GM18498 (cell line): ENCODE measurements around the gene HOXD9.

Experiments used
- ATAC-seq: cut with Tn5 transposase; IDR thresholded peaks from one replicate; pipeline ENCODE4 v1.9.1; 2021; ENCODE audit warnings: mild to moderate bottlenecking, moderate library complexity; ENCODE audit not compliant: unreplicated experiment

Gene HOXD9

DNA sequence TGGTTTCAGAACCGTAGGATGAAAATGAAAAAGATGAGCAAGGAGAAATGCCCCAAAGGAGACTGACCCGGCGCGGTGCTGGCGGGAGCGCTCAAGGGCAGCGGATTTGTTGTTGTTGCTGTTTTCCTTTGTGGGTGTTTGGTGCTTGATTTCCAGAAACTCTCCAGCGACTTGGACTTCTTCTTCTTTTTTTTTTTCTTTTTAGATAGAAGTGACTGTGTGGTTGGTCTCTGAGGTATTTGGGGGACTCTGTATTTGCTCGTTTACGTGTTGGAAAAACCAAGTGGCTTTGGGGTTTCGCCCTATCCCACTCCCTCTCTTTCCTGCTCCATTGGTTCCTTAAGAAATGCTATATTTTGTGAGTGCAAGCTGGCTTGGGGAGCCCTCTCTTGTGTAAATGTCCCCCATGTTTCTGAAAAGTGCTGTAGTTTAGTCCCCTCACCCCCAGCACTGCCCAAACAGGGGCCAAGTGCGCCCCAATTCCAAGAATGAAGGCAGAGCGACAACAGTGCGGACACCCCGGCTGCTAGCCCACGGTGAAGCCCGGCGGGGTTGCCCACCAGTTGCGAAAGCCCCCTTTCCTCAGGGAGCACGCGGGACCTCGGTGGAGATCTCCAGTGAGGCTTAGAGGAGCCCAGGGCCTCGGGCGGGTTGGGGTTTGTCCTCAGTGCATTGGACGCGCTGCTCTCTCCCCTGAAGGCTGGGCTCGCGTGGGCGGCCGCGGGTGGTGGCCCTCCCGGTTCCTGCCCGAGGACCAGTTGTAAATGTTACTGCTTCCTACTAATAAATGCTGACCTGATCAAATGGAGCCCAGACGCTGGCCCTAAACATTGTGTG lies 1.8 kb downstream of the HOXD9 start:
- ATAC-seq: no peak

DNA sequence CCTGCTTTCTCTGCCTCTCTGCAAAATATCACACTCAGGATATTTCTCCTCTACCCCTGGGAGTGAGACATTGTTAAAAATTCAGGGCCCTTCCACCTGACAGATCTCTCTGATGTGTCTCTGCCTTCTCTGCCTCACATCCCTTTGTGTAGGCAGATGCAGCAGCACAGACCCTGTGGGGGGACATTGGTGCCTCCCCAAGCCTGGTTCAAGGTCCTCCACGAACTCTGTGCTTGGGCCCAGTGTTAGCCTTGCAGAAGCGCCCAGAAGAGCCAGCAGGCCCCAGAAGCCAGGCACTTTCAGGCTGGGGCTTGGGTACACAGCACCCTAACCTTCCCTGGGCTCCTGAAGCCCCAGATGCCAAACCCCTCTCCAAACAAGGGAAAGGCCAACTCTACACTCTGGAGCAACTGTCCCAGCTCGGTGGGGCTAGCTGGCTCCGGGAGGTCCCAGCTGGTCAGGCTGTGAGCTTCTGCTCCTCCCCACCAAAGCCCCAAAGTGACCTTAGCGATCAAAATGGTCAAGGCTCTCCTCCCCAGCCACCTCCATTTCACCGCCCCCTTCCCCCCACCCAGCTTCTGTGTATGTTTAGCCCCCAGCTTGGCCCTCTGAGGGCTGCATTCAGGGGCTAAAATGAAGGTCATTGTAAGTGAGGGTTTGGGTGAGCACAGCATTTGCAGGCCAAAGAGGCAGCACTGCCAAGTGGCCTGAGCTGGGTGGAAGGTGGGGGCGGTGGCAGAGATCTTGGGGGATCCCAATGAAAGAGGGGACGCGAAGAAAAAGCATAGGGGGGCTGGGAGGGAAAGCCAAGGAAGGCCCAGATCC lies 2.6 kb downstream of the HOXD9 start:
- ATAC-seq: no peak

DNA sequence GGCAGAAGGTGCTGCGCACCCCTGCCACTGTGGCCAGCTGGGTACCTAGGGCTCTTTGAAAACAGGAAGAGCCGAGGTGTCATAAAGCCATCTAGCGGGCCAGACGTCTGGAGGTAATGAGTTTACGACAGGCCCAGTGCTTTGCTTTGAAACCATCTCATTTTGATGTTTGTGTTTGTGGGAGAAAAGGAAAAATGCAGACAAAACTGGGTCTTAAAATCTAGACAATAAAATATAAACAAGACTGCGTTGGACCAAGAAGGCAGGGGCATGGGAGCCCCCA lies 3.2 kb downstream of the HOXD9 start:
- ATAC-seq: no peak

DNA sequence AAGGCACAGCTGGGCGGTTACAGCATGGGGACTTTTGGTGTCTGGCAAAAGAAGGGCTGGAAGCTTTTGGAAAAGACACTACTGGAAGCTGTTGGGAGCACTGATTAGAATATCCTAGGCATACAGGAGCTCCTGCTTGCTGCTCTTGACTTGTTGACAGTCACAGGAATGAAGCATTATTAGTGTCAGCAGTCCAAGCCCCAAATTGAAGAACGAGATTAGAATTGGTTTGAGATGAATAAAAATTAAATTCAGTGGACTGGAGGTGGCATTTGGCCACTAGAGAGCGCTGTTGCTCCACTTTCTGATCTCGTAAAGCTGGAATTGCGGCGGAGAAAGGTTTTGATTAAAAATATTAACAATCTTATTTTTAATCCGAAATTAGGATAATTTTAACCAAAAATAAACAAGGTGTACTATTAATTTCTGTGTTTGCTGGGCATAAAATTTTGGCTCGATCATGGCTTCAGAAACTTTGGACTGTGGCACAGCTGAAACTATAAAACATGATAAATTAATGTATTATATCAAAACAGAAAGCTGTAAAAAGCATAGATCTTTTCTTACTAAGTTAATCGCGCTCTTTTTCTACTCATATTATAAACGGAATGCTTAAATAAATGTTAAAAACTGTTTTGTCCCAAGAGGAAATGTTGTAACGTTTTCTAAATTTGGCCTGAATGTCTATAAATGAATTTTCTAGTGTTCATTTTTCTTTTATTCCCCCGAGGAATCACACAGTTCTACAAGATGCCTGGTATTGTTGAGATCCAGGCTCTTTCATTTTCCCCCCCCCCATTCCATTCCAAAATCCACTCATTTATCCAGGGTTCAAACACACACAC lies 4.6 kb downstream of the HOXD9 start:
- ATAC-seq: no peak

DNA sequence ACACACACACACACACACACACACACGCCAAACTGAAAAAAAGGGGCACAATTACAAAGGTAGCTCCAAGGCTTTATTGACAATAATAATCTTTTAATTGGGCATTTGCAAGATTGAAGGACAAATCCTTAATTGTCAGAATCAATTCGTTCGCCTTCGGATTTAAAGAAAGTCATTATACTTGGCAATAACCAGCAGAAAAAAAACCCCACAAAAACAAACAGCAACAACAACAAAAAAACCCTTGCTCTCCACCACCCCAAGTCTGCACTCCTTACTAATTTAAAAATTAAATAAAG lies 5.2 kb downstream of the HOXD9 start:
- ATAC-seq: no peak

DNA sequence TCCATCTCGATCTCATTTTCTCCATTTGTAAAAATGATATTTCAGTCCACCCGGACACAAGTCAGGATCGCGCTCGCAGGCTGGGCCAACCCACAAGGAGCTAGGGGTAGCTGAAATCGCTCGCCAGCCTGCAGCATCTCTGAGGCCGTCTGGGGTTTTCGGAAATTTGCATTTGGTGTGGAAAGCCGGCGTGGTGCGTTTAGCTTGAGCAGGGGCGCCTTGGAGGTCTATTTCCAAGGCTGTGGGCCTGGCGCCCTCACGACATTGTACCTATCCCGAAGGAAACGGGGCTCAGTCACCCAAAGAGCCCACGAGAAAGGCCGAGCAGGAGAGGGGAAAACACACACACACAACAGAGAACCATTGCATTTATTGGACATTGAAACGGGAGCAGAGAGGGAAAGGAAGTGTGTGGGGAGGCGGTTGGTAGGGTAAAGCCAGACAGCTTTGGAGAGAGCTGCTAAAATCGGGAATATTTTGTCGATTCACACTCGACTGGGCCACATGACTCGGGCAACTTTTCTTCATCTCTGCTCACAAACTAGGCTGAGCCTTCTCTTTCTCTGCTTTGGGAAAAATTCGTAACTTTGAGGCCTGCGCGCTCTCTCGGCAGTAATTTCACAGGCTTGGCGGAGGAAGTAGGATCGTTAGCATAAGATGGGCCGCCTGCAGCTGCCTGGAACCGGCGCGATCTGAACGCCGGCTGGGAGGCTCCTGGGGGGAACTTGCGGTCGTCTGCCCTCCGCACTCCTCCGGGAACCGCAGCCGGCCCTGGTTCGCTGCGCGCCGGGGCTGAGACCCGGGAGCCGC lies 5.9 kb downstream of the HOXD9 start:
- no peak for ATAC-seq

DNA sequence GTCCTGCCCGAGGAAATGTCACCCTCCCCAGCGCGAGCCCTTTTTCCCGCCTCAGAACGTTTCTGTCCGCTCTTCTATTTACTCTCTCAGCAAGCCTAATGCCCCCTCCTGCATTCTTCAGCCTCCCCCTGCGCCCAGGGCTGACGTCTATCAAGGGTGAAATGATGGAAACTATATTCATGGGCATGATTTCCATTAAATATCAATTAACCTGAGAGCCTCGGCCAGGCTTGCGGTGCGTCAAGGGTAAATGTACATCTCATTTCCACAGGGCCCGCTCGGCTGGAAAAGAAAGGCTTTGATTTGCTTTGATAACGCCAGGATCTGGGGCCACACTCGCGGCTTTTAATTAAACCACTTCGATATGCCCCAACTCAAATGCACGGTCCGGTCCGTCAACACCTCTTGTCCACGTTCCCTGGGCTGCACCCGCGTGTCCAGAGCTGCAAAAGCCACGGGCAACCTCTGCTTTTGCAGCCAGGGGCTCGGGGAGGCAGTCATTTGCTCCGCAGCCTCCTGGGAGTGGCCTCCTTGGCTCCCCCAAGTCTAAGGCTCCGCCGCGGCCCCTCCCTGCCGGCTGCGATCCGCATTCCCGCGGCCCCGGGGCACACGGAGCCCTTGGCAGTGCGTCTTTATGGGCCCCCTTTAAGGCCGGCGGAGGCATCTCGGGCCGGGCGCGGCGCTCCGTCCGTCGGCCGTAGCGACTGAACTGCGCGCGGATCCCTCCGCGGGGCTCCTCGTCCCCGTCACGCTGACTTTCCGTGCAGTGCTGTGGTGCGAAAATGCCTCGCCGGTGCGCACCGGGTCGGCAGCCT lies 6.7 kb downstream of the HOXD9 start, which contains the start of gene HOXD8:
HOXD8 (plus strand) TSS at position 724 of the 815 bp plus-strand sequence. CDS start 662 bp downstream, outside the sequence.
- no peak for ATAC-seq

DNA sequence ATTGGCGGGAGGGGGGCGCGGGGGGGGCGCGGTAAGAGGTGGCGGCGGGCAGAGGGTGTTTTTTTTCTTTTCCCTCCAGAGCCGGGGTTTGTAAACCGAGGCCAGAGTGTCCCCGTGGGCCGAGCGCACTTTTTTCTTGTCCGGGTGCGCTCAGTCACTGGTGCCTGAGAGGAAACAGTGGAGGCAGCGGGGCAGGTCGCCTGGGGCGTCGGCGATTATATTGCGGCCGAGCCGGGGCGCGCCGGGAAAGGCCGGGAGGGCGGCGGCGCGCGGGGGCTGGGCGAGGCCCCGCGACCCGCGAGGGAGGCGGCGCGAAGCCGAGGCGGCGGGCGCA lies 7.3 kb downstream of the HOXD9 start:
- ATAC-seq: no peak

DNA sequence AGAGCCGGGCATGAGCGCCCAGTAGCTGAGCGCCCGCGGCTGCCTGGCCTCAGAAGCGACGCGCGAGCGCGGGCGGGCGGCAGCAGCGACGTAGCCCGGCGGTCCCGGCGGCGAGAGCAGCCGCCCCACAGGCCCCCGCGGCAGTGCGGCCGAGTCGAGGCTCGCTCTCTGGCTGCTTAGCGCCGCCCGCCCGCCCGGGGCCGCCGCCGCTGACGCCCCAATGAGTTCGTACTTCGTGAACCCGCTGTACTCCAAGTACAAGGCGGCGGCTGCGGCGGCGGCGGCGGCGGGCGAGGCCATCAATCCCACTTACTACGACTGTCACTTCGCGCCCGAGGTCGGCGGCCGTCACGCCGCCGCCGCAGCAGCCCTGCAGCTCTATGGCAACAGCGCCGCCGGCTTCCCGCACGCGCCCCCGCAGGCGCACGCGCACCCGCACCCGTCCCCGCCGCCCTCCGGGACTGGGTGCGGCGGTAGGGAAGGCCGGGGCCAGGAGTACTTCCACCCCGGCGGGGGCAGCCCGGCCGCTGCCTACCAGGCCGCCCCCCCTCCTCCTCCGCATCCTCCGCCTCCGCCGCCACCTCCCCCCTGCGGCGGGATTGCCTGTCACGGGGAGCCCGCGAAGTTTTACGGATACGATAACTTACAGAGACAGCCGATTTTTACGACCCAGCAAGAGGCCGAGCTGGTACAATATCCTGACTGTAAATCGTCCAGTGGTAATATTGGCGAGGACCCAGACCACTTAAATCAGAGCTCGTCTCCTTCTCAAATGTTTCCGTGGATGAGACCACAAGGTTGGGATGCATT lies 7.8 kb downstream of the HOXD9 start:
- ATAC-seq: no peak

DNA sequence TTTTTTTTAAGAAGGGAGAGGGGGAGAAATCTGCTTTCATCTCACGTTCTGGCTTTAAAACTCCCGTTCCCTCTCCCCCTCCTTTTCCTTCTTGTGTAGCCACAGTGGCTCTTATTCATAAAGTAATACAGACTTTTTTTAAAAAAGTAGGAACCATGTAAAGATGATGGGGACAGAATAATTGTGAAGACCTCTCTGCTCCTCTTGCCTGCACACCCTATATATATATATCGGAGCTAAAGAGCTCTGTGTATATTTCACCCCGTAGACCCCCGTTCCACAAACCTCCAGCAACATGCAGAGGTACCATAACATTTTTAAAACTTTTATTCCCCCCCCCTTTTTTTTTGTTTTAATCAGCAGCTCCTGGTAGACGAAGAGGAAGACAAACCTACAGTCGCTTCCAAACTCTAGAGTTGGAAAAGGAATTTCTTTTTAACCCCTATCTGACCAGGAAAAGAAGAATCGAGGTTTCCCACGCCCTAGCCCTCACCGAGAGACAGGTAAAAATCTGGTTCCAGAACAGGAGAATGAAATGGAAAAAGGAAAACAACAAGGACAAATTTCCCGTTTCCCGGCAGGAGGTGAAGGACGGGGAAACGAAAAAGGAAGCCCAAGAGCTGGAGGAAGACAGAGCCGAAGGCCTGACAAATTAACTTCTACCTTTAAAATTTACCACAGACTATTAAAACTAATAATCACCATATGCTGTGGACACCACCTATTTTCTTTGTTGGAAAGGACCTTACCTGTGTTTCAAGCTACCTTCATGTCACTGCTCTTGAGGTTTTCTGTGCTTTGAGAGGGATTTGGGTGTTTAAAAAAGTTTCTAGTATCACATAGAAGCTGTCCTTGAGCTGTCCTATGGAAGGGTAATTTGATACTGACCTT lies 8.7 kb downstream of the HOXD9 start:
- ATAC-seq: no peak

DNA sequence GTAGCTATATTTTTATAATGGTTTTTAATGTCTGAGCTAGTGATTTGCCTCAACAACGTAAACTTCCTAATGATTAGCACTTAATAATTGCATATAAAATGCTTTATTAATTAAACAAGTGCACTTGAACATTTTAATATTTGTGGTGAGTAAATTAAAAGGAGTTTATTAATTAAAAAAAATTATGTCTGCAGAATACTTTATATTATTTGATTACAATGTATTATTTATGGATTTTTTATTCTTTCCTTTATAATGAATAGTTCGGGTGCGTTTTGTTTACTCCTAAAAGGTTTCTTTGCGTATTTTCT lies 9.3 kb downstream of the HOXD9 start:
- ATAC-seq: no peak

DNA sequence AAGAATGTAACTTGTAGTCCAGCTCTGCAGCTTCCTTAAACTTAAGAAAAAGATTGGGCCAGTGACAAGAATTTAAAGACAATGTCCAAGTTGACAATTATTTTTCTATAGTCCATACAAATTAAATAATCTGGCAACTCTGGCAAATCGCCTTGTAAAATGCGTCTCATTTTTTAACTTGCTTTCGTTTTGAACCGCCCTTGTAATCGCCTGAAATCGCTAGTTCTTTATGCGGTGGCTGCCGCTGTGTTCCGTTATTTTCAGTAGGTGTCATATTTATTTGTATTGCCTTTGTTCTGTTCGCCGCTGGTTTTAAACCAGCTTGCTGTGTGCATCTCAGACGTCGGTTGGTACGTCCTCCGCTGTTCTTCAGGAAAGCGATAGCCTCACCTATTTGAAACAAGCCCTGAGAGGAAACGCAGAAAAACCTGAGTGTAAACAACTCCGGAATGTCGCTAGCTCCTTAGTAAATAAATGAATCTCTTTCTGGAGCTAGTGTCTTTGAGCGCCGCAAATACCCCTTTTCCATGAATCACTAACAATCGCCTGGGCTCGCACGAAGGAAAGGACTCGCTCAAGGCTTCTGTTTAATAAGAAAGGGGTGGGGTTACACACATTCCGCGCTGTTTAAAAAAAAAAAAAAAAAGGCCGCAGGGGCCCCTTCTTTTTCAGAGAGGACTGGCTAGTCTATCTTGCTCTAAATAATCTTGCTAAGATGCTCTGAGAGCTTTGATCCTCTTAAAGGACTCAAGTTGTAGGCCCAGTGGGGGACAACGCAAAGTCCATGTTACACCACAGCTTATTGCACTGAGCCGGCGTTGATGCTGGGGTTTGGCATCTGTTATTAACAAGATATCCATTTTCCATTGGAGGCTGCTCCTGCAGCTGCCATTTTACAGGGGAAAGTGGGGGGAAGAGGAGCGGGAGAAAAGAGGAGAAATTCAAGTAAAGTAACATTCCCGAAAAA lies 10.0 kb downstream of the HOXD9 start:
- ATAC-seq: no peak

DNA sequence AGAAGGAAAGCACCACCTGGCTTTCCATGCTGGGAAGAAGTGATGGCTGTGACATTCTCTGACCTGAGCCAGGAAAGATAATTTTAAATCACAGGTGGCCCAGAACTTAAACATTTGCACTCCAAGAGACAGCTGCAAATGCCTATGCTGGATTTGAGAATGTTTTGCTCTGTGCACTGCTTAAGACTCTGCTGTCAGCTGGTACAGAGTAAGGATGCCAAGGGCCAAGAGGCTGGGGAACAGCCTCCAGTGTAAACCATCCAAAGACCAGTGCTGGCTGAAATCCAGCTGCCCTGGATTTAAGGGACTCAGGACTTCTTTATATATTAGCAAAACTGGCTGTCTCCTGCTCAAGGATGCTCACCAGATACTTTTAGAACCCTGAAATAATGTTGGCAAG lies 10.9 kb downstream of the HOXD9 start:
- ATAC-seq: no peak

DNA sequence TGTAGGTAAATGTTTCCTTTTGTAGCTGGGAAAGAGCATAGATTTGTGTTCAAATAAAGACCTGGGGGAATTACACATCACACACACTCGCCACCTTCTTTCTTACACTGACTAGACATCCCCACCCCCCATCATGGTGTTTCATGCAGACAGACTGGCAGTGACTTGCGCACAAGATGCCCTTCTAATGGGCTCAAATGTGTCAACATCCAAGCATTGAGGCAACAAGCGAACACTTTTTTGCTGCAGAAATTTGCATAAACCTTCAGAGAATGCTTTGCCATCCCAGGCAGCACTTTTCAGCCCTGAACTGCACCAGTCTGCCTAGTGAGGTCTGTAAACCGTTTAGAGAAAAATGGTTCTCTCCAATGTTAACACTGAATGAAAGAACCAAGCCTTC lies 11.5 kb downstream of the HOXD9 start:
- no peak for ATAC-seq

DNA sequence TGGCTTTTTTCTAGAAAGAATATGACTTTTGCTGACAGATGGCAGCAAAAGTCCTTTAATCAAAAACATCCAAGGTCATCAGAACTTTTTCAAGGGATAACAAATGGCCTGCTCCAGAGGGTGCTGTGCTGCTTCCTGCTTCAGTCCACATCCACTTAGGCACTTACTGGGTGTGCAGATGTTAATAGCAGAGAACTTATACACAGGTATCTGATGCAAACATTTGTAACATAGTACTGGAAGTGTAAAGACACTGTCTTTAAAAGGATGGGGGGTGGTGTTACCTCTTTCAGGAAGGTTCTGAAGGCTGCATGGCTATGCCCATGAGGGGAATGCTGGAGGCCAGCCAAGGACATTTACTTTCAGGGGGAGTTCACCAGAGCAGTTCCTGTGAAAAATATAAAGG lies 12.5 kb downstream of the HOXD9 start:
- ATAC-seq: no peak

DNA sequence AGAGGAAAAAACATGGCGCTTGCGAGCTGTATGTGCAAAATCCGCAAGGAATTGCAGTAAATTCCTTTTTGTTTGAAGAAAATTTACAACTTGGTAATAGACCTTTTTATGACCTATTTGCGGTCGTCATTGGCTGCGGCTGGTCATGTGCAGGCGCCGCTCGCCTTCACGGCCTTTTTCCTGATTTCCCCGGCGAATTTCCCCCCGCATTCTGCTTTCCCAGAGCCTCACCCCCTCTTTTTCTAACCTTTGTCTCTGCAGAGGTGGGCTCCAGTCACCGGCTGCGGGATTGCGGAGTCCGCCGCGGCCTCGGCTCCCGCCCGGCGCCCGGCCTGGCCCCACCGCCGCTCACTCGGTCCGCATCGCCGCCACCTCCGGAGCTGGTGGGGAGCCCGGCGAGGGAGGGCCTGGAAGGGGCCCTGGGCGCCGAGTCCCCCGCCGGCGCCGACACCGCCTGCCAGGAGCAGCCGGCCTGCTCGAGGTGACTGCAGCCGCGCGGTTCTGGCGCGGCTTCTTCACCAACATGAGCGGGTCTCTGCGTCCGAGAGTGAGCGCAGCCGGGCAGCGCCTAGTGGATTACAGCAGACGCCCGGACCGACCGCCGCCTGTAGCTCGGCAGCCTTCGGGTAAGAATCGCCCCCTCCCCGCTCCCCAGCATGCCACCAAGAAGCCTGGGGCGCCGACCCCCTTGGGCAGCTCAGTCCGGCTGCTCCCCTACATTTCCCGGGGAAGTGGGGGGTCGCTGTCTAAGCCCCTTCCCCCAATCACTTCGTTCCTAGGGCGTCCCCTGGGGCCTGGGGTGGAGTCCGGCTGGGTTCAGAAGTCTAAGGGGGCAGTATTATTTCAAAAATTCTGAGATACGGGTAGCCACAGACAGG lies 14.1 kb downstream of the HOXD9 start:
- no peak for ATAC-seq
